GM12873 (cell line): ENCODE results near the gene RNF38.

Source experiments
- CTCF ChIP-seq: IDR thresholded peaks from 2 replicates; pipeline ENCODE4 v1.5.1; 2012; ENCODE audit warnings: low read depth, mild to moderate bottlenecking, moderate library complexity, low read length, control low read depth; ENCODE audit not compliant: insufficient read depth; ENCODE audit errors: missing control alignments

RNF38 gene

DNA sequence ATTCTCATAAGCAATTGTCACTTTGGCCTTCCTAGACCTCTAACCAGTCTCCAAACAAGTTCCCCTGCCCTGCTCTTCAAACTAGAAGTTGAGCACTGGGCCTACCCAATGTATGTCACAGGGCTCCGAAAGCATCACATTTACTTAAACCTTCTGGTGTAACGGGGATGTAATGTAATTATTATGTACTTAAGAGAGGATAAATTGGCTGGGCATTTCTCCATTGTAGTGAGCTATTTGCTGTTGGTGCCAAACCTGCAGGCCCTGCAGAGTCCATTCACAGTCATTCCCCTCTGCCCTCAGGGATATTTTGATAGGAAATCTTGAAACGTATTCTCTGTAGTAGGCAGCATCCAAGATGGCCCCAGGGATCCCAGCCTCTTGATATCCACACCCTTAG is 77.6 kb downstream of the RNF38 start:
- no peak for TF ChIP-seq CTCF

DNA sequence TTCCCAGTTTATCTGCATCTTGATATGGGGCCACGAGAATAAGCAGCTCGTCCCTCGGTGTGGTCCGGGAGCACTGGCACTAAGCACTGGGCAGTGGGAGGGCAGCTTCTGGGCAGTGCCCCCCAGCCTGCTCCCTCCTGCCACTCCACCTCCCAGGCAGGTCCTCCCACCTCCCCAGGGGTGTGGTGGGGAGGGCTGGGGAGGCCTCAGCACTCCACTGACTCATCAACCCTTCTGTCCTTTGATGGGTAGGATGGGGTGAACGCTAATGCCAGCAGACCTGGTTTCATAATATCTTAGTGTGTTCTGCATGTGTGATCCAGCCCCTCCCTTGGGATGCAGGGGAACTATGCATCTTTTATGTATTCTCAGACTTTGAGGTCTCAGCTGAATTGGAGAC is 79.6 kb downstream of the RNF38 start:
- TF ChIP-seq CTCF: no peak

- TF ChIP-seq CTCF: no peak
These were observed 80.3 kb downstream of the RNF38 start for GRCh38 chr9:36319806-36320205.

GRCh38 chr9:36319183-36319582 is 80.9 kb downstream of the RNF38 start:
- no peak for TF ChIP-seq CTCF

- TF ChIP-seq CTCF: no peak
These were observed 81.8 kb downstream of the RNF38 start for GRCh38 chr9:36318212-36318802.

- no peak for TF ChIP-seq CTCF
These were observed 82.3 kb downstream of the RNF38 start for GRCh38 chr9:36317766-36318165.

- TF ChIP-seq CTCF: no peak
These were observed 83.3 kb downstream of the RNF38 start for GRCh38 chr9:36316611-36317317.
